Measurements from ENCODE around the gene PNPLA7.
"Not testable (repeated sequence)": the region's sequence is repeated elsewhere in the genome, so short reads cannot be mapped to it uniquely, and the experiment has no call there.

PNPLA7 gene

DNA sequence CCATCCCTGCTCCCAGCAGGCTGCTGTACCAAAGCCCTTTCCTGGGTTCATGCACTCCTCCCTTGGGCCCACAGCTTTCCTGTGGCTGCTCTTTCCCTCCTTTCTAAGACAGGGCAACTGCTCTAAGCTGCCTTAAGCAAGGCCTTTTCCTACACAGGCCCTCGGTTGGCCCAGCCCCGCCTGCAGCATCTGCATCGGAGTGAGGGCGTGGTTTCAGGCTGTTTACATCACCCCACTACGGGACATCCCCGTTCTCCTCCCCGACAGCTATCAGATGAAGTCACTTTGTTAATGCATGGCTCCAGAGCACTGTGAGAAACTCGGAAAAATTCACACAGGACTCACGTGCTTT lies 25.1 kb upstream of the PNPLA7 start:
- peak in 1 of 5 donors; percentile 32 for DNase-seq

GRCh38 chr9:137574192-137574591 lies 24.0 kb upstream of the PNPLA7 start:
- no peak for DNase-seq

DNA sequence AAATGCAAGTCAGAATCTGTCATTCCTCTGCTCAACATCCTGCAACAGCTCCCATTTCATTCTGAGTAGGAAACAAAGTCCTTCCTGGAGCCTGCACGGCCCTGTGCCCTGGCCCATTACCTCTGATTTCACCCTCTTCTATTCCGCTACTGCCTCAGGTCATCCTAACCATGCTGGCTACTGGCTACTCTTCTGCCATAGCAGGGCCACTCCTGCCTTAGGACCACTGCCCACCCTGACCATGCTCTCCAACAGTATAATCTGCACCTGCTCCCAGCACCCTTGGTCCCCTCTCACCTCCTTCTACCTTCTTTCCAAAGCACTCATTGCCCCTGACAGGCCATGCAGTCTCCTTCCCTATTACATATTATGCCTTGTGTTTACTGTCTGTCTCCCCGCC lies 20.4 kb upstream of the PNPLA7 start:
- DNase-seq, result no peak

DNA sequence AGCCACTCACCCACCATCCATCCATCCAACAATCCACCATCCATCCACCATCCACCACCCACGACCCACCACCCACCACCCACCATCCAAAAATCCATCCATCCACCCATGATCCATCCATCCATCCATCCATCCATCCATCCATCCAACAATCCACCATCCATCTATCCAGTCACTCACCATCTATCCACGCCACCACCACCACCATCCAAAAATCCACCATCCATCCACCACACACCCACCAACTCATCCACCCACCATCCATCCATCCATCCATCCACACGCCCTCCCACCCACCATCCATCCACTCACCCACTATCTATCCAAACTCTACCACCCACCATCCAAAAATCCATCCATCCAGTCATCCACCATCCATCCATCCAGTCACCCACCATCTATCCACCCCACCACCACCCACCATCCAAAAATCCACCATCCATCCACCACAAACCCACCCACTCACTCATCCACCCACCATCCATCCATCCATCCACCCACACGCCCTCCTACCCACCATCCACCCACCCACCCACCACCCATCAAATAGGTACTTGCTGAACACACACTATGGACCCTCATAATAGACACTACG lies 19.5 kb upstream of the PNPLA7 start:
- no peak for DNase-seq

DNA sequence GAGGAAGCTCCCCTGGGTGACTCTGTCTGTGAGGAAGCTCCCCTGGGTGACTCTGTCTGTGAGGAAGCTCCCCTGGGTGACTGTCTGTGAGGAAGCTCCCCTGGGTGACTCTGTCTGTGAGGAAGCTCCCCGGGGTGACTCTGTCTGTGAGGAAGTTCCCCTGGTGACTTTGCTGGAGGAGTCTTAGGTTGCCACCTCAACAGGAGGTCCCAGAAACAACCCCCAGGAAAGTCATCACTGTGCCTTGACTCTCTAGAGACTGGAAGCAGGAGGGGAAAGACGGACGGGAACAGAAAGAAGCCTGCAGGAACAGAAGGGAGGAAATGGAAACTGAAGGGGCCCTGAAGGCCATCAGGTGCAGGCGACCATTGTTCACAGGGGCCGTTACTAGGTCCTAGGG lies 18.2 kb upstream of the PNPLA7 start:
- not testable (repeated sequence) for DNase-seq

GRCh38 chr9:137564817-137565411 lies 14.7 kb upstream of the PNPLA7 start:
- no peak for DNase-seq

DNA sequence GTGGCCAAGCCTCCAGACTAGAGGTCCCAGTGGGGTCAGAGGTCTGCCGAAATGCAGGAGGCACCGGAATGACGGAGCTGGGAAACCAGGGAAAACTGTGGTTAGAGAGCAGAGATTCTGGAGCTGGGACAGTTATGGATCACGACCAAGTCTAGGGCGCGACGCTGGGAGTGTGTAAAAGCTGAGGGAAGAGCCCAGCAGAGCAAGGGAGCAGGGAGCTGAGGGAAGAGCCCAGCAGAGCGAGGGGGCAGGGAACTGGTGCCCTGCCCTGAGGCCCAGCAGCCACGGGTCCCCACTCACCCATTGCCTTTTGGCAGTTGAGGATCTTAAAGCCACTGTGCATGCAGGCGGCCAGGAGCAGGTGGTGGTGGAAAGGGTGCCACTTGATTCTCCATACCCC lies 13.9 kb upstream of the PNPLA7 start:
- no peak for DNase-seq

DNA sequence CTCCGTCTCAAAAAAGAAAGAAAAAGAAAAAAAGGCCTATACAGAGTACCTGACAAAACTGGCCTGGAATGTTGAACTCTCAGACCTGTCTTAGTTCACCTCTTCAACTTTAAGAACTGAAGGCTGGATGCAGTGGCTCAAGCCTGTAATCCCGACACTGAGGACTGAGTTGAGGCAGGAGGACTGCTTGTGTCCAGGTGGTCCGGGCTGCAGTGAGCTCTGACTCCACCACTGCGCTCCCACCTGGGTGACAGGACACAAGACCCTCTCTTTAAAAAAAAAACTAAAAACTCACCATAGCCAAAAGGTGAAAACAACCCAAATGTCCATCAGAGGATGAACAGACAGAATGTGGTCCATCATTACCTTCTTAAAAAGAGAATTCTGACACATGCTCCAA lies 7.9 kb upstream of the PNPLA7 start:
- no peak for DNase-seq

DNA sequence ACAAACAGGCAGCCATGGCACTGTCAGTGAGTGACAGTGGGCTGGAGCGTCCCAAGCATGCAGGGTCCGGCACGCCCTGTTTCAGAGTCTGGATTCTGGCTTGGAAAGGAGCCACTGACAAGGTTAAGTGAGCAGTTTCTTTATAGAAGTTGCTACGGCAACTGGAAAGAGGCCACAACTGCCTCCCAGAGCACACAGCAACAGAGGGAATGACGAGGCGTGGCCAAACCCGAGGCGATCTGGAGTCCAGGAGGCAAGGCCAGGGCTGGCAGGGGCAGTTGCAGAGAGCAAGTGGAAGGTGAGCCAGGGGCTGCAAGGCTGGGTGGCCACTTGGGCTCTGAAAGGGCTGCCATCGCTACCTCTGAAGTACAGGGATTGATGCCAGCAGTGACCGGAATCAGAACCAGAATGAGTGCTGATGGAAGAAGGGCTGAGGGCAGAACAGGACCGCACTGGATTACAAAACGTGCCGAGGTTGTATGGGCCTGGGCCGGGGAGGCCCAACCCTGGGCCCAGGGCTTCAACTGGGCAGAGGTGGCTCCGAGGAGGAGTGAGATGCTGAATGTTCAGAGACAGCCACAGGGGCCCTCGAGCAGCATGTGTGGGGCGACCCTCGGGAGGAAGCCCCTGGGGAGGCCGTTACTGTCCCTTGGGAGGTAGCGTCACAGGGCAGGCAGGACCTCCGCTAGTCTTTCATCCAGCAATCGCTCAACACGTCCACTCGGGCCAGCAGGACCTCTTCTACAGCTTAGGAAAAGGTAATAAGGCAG lies 6.1 kb upstream of the PNPLA7 start:
- no peak for DNase-seq

GRCh38 chr9:137555179-137555578 lies 5.0 kb upstream of the PNPLA7 start:
- DNase-seq, result no peak

GRCh38 chr9:137554349-137554748 lies 4.1 kb upstream of the PNPLA7 start:
- no peak for DNase-seq

- DNase-seq, result not testable (repeated sequence)
Measured at GRCh38 chr9:137553654-137554053, 3.5 kb upstream of the PNPLA7 start.

- DNase-seq, result peak in 2 of 5 donors; percentile 12 to 25
Measured at GRCh38 chr9:137552022-137552768, 2.0 kb upstream of the PNPLA7 start.

DNA sequence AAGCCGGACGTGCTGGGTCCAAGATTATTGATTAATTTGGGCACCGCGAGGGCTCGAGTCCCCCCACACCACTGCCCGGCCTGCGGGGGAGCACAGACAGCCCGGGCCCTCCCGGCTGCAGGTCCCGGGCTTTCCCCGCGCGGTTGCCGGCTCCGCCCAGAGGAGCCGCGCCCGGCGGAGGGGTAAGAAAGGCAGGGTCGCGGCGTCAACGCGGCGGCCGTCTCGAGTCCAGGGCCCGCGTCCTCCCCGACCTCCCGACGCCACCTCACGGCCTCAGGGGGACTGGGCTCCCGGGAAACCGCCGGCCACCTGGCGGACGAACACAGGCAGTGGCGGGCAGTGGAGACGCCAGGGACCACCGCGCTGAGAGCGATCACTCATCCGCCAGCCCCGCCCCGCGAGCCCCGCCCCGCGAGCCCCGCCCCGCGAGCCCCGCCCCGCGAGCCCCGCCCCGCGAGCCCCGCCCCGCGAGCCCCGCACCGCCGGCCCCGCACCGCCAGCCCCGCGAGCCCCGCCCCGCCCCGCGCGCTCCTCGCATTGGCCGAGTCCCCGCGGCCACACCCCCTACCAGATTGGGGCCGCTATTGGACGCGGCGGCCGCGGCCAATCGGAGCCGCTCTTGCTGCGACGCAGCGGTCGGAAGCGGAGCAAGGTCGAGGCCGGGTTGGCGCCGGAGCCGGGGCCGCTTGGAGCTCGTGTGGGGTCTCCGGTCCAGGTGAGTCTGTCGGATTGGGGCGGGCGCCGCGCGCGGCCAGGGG lies 1.2 kb upstream of the PNPLA7 start, which contains the start of gene MRPL41:
TSS of gene MRPL41 (plus strand) at position 616 of the 758 bp plus-strand sequence. CDS start 203 bp downstream, outside the sequence.
- DNase-seq, result peak; percentile 73 to 94 (median 92)

DNA sequence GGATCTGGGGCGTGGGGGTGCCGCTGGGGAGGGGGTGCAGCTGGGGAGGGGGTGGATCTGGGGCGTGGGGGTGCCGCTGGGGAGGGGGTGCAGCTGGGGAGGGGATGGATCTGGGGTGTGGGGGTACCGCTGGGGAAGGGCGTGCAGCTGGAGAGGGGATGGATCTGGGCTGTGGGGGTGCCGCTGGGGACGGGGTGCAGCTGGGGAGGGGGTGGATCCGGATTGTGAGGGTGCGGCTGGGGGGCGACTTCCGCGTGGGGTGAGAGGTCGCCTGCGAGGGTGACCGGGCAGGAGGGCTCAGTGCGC lies 709 bp upstream of the PNPLA7 start:
- peak in 1 of 5 donors; percentile 21 for DNase-seq

GRCh38 chr9:137547687-137548543 lies 2.3 kb downstream of the PNPLA7 start:
- DNase-seq, result no peak

DNA sequence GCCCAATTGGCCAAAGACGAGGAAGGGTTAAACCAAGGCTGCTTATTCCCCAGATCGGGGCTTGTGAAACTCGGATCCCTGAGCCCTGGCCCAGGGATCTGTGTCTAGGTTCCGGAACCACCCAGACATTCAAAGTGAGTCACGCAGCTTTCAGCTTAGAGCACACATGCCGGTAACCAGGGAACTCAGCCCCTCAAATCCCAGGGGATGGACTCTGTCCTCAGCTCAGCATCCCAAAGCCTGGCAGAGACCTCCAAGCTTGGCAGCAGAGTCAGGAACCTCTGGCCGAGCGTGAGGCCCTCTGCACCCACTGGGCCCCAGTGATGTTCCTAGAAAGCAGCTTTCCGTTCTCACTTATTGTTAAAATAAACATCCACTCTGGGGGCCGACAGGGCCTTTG lies 5.1 kb downstream of the PNPLA7 start:
- no peak for DNase-seq

- no peak for DNase-seq
Measured at GRCh38 chr9:137544176-137544760, 5.9 kb downstream of the PNPLA7 start.

- no peak for DNase-seq
Measured at GRCh38 chr9:137543237-137543963, 6.8 kb downstream of the PNPLA7 start.

DNA sequence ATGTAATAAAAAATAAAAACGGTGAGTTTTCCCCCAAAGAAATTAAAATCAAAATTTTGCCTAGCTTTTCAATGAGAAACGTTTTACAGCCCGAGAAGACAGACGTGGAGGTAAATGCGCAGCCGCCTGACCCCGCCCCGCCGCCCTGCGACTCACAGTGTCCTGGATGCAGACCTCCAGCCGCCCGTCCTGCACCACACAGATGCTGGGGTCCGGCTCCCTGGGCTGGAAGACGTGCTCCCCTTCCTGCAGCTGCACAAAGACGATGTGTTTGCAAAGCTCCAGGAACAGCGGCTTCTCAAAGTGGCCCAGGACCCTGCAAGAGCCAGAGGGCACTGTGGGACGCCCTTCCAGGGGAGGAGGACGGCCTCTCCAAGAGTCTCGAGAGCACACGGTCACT lies 7.7 kb downstream of the PNPLA7 start:
- DNase-seq, result no peak

DNA sequence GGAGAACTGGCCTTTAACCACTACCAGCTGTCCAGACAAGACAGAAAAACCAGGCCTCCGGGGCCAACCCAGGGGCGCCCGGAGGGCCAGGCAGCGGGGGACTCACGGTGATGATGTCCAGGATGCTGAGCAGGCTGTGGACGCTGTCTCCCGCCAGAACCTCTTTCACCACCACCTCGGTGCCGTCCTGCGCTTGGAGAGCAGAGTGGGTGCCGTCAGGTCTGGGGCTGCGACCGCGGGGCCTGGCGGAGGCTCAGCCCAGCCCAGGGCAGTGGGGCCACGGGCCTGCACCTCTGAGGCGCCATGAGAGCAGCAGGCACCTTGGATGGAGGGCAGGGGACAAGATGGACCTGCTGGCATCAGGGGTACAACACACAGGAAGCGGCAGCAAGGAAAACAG lies 9.7 kb downstream of the PNPLA7 start:
- no peak for DNase-seq
